A673 (cell line): Measurements from ENCODE around the gene MSL2. TPM values are rescaled to one million over a fixed set of nuclear protein-coding genes. Genes with fewer than 3 reads are reported as not detected.
"Not testable (repeated sequence)": the region's sequence is repeated elsewhere in the genome, so short reads cannot be mapped to it uniquely, and the experiment has no call there.

Source experiments
- BruUV-seq: library from RNA; stranded (reverse); fragments of 400-500 nt; replicated peaks from 2 replicates; lab custom pipeline; 2021; lab: Mats Ljungman, UMichigan
- CTCF ChIA-PET: fragments of 300-600 bp; sonication (Branson Sonifier 250); formaldehyde crosslinking; loops from one replicate; lab custom pipeline; 2022; ENCODE audit warnings: antibody characterized with exemption; lab: Charles Lee
- POLR2A ChIA-PET: fragments of 300-600 bp; sonication (Branson Sonifier 250); formaldehyde crosslinking; loops from one replicate; lab custom pipeline; 2022; ENCODE audit warnings: antibody characterized with exemption; ENCODE audit not compliant: low non-redundant PET; lab: Charles Lee
- DNase-seq: peaks from one replicate; pipeline ENCODE4 v3.0.0-alpha.2; 2015; ENCODE audit warnings: low spot score
- H3K27ac ChIP-seq: fragments of 200-600 bp; sonication (generic); 2 replicates; pipeline ENCODE4 v1.5.1; 2016; ENCODE audit warnings: mixed run types, low read depth, mild to moderate bottlenecking, mixed read lengths, antibody characterized with exemption, low read length; ENCODE audit not compliant: poor library complexity, severe bottlenecking
- H3K27me3 ChIP-seq: fragments of 200-600 bp; sonication (generic); replicated peaks from 2 replicates; pipeline ENCODE4 v1.6.1; 2017; ENCODE audit warnings: mixed run types, low read depth, mild to moderate bottlenecking, mixed read lengths, antibody characterized with exemption, low read length; ENCODE audit not compliant: insufficient read depth, poor library complexity
- H3K36me3 ChIP-seq: fragments of 200-600 bp; sonication (generic); 2 replicates; pipeline ENCODE4 v1.6.1; 2016; ENCODE audit warnings: mixed run types, mild to moderate bottlenecking, mixed read lengths, antibody characterized with exemption, low read length; ENCODE audit not compliant: insufficient read depth, poor library complexity, severe bottlenecking
- H3K4me1 ChIP-seq: fragments of 200-600 bp; sonication (generic); 2 replicates; pipeline ENCODE4 v1.6.1; 2017; ENCODE audit warnings: mixed run types, mild to moderate bottlenecking, mixed read lengths, antibody characterized with exemption, low read length; ENCODE audit not compliant: insufficient read depth, poor library complexity, severe bottlenecking
- H3K4me3 ChIP-seq: fragments of 200-600 bp; sonication (generic); 2 replicates; pipeline ENCODE4 v1.5.1; 2016; ENCODE audit warnings: low read depth, mixed run types, mild to moderate bottlenecking, mixed read lengths, low read length; ENCODE audit not compliant: poor library complexity, severe bottlenecking
- H3K9me3 ChIP-seq: fragments of 200-600 bp; sonication (generic); 2 replicates; pipeline ENCODE4 v1.6.1; 2016; ENCODE audit warnings: mixed run types, low read depth, mild to moderate bottlenecking, mixed read lengths, antibody characterized with exemption, low read length; ENCODE audit not compliant: poor library complexity, severe bottlenecking
- EZH2 ChIP-seq: fragments of 200-600 bp; sonication (generic); IDR thresholded peaks from 2 replicates; pipeline ENCODE4 v1.6.1; 2017; ENCODE audit warnings: borderline replicate concordance, low read depth, mild to moderate bottlenecking, mixed read lengths, antibody characterized with exemption, low read length; ENCODE audit not compliant: poor library complexity, severe bottlenecking
- intact Hi-C: fragments of 100-400 bp; cut with micrococcal nuclease; formaldehyde crosslinking; loops from one replicate; pipeline ENCODE4 v1.10.0; 2022; ENCODE audit not compliant: unreplicated experiment
- total RNA-seq: library from RNA; stranded (reverse); gene quantifications from 2 replicates; pipeline ENCODE4 v1.2.3, GENCODE V29; 2021
- TF ChIP-seq, protein P1 (sequence below): fragments of 300-800, 200-600 bp; sonication (generic); conservative IDR thresholded peaks from 2 replicates; pipeline ENCODE4 v1.5.1; 2017; ENCODE audit warnings: low read depth, mild to moderate bottlenecking, antibody characterized with exemption, low read length, moderate library complexity, mixed read lengths

Gene MSL2
- total RNA-seq, 1 experiment from 2014 or later, result 37.9 TPM

DNA sequence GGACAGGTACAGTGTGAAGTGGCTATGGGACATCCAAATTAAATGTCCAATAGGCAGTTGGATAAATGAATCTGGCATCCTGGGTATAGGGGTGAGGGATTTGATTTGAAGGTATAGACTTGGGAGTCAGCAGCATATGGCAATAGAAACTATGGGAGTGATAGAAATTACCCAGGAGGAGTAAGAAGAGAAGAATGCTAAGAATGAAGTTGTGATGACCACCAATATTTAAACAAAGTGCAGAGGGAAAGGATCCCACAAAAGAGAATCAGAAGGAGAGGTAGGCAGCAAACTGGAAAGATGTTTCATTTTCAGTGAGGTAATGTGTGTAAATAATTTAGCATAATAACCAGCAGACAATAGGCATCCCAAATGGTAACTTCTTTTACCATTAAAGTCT is 13.8 kb upstream of the MSL2 start:
- ChIA-PET CTCF (no interaction called here), POLR2A (no interaction called here)
- no peak for TF ChIP-seq EZH2
- TF ChIP-seq, protein P1, sequence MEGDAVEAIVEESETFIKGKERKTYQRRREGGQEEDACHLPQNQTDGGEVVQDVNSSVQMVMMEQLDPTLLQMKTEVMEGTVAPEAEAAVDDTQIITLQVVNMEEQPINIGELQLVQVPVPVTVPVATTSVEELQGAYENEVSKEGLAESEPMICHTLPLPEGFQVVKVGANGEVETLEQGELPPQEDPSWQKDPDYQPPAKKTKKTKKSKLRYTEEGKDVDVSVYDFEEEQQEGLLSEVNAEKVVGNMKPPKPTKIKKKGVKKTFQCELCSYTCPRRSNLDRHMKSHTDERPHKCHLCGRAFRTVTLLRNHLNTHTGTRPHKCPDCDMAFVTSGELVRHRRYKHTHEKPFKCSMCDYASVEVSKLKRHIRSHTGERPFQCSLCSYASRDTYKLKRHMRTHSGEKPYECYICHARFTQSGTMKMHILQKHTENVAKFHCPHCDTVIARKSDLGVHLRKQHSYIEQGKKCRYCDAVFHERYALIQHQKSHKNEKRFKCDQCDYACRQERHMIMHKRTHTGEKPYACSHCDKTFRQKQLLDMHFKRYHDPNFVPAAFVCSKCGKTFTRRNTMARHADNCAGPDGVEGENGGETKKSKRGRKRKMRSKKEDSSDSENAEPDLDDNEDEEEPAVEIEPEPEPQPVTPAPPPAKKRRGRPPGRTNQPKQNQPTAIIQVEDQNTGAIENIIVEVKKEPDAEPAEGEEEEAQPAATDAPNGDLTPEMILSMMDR, result no peak
- Histone ChIP-seq H3K4me1 (peaks cover 13% of the 10 kb centered on the region), H3K27ac (no peak overlapping the region), H3K27me3 (no peaks in the 10 kb centered on the region), H3K9me3 (no peaks in the 10 kb centered on the region), H3K4me3 (no peak overlapping the region), H3K36me3 (no peaks in the 10 kb centered on the region)
- DNase-seq, result no peak
- BruUV-seq, result no TSS peak
- intact Hi-C loops, result no loop called here

DNA sequence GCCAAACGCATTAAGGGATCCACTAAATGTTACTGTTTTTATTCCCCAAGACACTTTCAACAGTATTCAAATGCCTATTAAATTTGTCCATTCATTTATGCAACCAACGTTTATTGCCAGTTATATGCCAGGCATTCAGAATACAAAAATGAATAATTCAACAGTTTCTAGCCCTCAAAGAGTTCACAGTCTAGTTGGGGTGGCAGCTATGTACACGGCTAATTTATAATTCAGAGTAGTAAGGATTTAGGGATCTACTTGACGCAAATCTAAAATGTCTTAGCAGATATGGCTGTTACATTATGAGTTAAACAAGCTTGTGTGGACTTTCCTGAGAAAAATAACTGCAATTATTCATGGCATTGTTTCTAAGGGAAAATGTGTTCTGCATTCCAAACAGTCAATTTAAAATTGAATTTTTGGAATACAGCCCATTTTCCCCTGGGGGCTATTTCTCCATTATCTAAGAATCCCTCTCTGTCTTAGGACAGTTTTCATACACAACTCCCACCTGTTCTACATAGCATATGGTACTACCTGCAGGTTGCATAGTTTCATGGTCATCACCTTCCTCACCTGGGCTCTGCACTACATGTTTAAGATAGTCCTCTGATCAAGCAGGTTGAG is 11.5 kb upstream of the MSL2 start:
- no TSS peak for BruUV-seq
- Histone ChIP-seq H3K27me3 (no peaks in the 10 kb centered on the region), H3K27ac (no peak overlapping the region), H3K36me3 (no peaks in the 10 kb centered on the region), H3K4me3 (no peak overlapping the region), H3K4me1 (peaks cover 13% of the 10 kb centered on the region), H3K9me3 (no peaks in the 10 kb centered on the region)
- intact Hi-C loops, result no loop called here
- CTCF ChIA-PET, result no interaction called here
- POLR2A ChIA-PET, result no interaction called here
- TF ChIP-seq, protein P1, result no peak
- no peak for TF ChIP-seq EZH2
- DNase-seq, result peak; percentile 43

DNA sequence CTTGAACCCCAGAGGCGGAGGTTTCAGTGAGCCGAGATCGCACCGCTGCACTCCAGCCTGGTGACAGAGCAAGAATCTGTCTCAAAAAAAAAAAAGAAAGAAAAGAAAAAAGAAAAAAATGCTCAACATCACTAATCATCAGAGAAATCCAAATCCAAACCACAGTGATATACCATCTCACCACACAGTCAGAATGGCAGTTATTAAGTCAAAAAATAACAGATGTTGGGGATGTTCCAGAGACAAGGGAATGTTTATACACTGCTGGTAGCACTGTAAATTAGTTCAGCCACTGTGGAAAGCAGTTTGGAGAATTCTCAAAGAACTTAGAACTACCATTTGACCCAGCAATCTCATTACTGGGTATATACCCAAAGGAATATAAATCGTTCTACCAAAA is 3.1 kb upstream of the MSL2 start:
- H3K9me3 ChIP-seq, CTCF ChIA-PET, H3K4me3 ChIP-seq, DNase-seq, H3K27ac ChIP-seq, H3K36me3 ChIP-seq, BruUV-seq, POLR2A ChIA-PET, H3K27me3 ChIP-seq: not testable (repeated sequence)
- peaks cover 14% of the 10 kb centered on the region for H3K4me1 ChIP-seq
- intact Hi-C loops, result loop anchor here (5.0 kb wide), 2 partner anchors 553 to 638 kb away; partner anchors contain the start of gene STAG1

DNA sequence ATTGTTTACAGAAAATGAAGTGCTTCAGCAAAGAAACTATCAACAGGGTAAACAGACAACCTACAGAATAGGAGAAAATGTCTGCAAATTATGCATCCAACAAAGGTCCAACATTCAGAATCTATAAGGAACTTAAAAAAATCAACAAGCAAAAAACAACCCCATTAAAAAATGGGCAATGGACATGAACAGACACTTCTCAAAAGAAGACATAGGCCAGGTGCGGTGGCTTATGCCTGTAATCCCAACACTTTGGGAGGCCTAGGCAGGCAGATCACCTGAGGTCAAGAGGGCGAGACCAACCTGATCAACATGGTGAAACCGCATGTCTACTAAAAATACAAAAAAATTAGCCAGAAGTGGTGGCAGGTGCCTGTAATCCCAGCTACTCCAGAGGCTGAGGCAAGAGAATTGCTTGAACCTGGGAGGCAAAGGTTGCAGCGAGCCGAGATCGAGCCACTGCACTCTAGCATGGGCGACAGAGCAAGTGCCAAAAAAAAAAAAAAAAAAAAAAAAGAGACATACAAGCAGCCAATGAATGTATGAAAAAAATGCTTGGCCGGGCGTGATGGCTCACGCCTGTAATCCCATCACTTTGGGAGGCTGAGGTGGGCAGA is 2.4 kb upstream of the MSL2 start:
- H3K27me3 ChIP-seq, H3K9me3 ChIP-seq, DNase-seq, H3K27ac ChIP-seq, H3K4me3 ChIP-seq, BruUV-seq, H3K36me3 ChIP-seq, POLR2A ChIA-PET, CTCF ChIA-PET: not testable (repeated sequence)
- intact Hi-C loops, result loop anchor here (5.0 kb wide), 2 partner anchors 554 to 639 kb away; partner anchors contain the start of gene STAG1
- peaks cover 14% of the 10 kb centered on the region for H3K4me1 ChIP-seq
